Neural crest cell (in vitro differentiated cells): ENCODE measurements around the gene LRMDA. TPM values are rescaled to one million over a fixed set of nuclear protein-coding genes. Genes with fewer than 3 reads are reported as not detected.

Experiments
- DNase-seq: peaks from one replicate; pipeline ENCODE4 v3.0.0; 2021; ENCODE audit warnings: low read depth, mixed read lengths, low spot score
- H3K27ac Mint-ChIP-seq: one replicate; pipeline ENCODE4 v1.8.0; 2021; ENCODE audit warnings: mild to moderate bottlenecking, mixed read lengths; ENCODE audit not compliant: unreplicated experiment
- H3K27me3 Mint-ChIP-seq: 2 replicates; pipeline ENCODE4 v1.8.0; 2021; ENCODE audit warnings: low read depth, mild to moderate bottlenecking, mixed read lengths
- H3K36me3 Mint-ChIP-seq: 2 replicates; pipeline ENCODE4 v1.8.0; 2021; ENCODE audit warnings: low read depth, mild to moderate bottlenecking, mixed read lengths
- H3K4me1 Mint-ChIP-seq: 2 replicates; pipeline ENCODE4 v1.8.0; 2021; ENCODE audit warnings: mixed read lengths
- H3K4me3 Mint-ChIP-seq: one replicate; pipeline ENCODE4 v1.8.0; 2021; ENCODE audit warnings: mild to moderate bottlenecking, mixed read lengths
- H3K9me3 Mint-ChIP-seq: 2 replicates; pipeline ENCODE4 v1.8.0; 2021; ENCODE audit warnings: mixed read lengths
- total RNA-seq: library from RNA; stranded (reverse); gene quantifications from 2 replicates; pipeline ENCODE4 v1.2.1, GENCODE V29; 2021
- TF ChIP-seq, protein P1 (sequence below): fragments of 200-600 bp; sonication (generic); conservative IDR thresholded peaks from 2 replicates; pipeline ENCODE4 v1.5.0; 2021; ENCODE audit warnings: antibody characterized with exemption, mild to moderate bottlenecking

LRMDA gene
- total RNA-seq, 1 donor from 2014 or later: 3.1 TPM

DNA sequence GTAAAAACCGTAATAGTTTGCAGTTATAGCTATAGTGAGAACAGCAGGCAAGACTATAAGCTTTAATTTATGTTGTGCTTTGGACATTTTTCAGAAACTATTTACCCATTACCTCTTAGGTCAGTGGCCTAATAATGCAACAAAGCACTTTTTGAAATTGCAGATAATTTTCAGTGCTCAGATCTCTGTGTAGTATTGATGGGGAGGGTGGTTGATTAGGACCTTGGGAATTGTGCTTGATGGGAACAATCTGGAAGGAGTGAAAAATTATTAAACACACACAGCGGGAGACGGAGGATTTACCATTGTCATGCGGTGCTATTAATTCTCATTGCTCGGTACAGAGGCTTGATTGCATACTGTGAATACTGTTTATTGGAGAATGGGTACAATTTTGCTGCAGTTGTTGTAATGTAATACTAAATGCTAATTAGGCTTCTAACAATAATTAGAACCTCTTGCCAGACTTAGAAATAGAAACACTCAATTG is 304.8 kb downstream of the LRMDA start:
- Mint-ChIP-seq H3K27me3 (no peaks in the 10 kb centered on the region), H3K27ac (no peak overlapping the region), H3K9me3 (peaks cover 2% of the 10 kb centered on the region), H3K36me3 (no peaks in the 10 kb centered on the region), H3K4me1 (no peaks in the 10 kb centered on the region), H3K4me3 (no peak overlapping the region)
- TF ChIP-seq, protein P1, sequence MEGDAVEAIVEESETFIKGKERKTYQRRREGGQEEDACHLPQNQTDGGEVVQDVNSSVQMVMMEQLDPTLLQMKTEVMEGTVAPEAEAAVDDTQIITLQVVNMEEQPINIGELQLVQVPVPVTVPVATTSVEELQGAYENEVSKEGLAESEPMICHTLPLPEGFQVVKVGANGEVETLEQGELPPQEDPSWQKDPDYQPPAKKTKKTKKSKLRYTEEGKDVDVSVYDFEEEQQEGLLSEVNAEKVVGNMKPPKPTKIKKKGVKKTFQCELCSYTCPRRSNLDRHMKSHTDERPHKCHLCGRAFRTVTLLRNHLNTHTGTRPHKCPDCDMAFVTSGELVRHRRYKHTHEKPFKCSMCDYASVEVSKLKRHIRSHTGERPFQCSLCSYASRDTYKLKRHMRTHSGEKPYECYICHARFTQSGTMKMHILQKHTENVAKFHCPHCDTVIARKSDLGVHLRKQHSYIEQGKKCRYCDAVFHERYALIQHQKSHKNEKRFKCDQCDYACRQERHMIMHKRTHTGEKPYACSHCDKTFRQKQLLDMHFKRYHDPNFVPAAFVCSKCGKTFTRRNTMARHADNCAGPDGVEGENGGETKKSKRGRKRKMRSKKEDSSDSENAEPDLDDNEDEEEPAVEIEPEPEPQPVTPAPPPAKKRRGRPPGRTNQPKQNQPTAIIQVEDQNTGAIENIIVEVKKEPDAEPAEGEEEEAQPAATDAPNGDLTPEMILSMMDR: no peak
- DNase-seq: no peak

DNA sequence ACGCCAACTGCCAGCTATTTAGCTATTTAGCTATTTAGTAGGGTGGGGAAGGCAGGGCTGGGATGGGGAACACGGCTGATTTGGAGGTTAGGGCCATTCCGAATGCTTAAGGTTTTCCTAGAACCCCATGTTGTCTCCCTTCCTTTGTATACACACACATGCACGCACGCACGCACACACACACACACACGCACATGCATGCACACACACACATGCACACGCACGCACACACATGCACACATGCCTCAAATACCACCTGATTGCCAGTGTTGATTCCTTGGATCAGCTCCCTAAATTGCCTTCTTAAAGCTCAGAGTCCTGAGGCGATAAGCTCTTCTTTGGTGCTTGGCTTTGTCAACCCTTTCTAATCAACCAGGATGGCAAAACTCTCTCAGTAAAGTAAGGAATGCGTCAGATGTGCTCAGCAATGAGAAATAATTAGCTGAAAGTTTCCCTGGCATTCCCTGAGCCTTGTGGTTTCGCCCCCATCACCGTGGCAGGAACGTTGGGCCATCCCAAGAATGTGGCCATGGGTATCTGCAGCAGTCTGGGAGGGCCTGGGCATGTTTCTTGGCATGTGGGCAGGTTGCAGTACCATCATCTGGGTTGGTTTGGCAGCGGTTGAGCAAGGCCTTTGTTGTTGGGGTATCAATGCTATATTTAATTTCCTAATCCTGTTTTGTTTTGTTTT is 305.6 kb downstream of the LRMDA start:
- H3K27me3 Mint-ChIP-seq: no peaks in the 10 kb centered on the region
- no peaks in the 10 kb centered on the region for H3K4me1 Mint-ChIP-seq
- no peaks in the 10 kb centered on the region for H3K36me3 Mint-ChIP-seq
- DNase-seq: no peak
- TF ChIP-seq, protein P1: no peak
- H3K9me3 Mint-ChIP-seq: peaks cover 3% of the 10 kb centered on the region
- no peak overlapping the region for H3K4me3 Mint-ChIP-seq
- H3K27ac Mint-ChIP-seq: no peak overlapping the region

DNA sequence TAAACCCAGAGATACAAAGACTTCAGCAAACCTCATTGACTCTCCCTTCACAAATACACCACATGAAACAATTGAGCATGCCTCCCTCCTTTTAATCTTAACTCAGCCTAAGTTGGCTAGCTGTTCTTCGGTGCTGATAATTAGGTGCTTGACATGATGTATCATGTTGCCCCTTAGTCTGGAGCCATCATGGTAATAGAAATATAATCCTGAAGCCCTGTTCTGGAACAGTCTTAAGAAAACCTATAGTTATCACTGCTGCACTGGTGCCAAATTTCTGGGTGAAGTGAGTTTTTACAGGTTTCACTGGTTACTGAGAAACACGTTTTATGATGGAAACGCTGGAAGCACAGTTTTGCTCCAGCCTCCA is 306.1 kb downstream of the LRMDA start:
- TF ChIP-seq, protein P1: no peak
- no peak overlapping the region for H3K4me3 Mint-ChIP-seq
- H3K9me3 Mint-ChIP-seq: peaks cover 5% of the 10 kb centered on the region
- no peaks in the 10 kb centered on the region for H3K36me3 Mint-ChIP-seq
- H3K4me1 Mint-ChIP-seq: no peaks in the 10 kb centered on the region
- H3K27me3 Mint-ChIP-seq: no peaks in the 10 kb centered on the region
- no peak for DNase-seq
- no peak overlapping the region for H3K27ac Mint-ChIP-seq

DNA sequence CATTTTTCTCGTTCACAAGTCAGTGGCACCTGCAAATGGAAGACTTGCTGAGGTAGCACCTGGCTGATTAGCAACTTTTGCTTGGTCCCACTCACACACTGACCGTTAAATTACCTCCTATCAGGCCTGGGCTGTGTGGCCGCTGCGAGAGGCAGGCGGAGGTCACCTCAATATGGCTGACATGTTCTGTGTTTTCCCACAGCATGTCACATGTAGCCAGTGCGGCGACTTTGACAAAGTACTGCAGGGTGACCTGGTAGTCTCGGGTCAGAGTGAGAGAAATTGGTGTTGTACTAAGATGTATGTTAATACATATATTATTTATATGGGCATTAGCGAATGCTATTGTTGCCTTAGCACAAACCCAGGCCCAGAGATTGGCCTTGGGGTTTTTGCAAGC is 307.5 kb downstream of the LRMDA start:
- Mint-ChIP-seq H3K9me3 (peaks cover 3% of the 10 kb centered on the region), H3K4me1 (no peaks in the 10 kb centered on the region), H3K27me3 (no peaks in the 10 kb centered on the region), H3K4me3 (no peak overlapping the region), H3K27ac (no peak overlapping the region), H3K36me3 (peaks cover 2% of the 10 kb centered on the region)
- TF ChIP-seq, protein P1: no peak
- no peak for DNase-seq

DNA sequence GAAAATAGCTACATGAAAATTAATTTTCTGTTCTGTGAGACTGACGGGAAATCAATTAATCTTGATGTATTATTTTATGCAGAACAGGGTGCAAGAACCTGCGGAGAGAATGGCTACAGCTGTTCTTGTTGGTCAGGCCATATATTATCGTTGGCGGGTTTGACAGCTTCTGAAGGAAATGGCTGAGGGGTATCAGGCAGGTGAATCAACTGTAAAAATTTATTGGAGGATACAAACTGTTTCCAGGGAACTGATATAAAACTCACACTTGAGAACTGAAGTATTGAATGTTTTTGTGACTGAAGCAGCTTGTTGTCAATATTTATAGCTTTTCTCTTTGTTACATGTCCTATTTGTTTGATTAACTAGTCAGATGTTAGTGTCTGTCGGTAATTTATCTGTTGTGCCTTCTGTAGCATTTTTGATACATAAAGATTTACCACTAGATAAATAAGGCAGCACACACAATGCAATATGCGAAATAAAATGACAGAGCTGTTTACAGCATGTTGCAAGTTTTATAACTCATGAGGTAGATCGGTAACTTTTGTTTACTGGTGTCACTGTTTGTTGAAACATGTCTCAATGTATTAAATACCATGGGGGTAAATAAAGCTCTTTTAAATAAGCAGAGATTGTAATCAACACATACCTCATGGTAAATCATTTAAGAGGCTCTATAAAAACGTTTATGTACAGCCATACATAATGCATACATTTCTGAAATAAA is 308.2 kb downstream of the LRMDA start:
- Mint-ChIP-seq H3K36me3 (peaks cover 2% of the 10 kb centered on the region), H3K27me3 (no peaks in the 10 kb centered on the region), H3K4me1 (no peaks in the 10 kb centered on the region), H3K4me3 (no peak overlapping the region), H3K9me3 (peaks cover 3% of the 10 kb centered on the region), H3K27ac (no peak overlapping the region)
- TF ChIP-seq, protein P1: no peak
- no peak for DNase-seq
